SK-N-MC (cell line): Measurements from ENCODE around the gene DTYMK.
A peak's percentile ranks its signal among the peaks of the same experiment; 100 is the strongest.

Source experiments
- DNase-seq: peaks from one replicate; pipeline ENCODE4 v3.0.0-alpha.2; 2011; ENCODE audit warnings: low read depth, low spot score
- H3K27ac ChIP-seq: fragments of 200-600 bp; sonication (generic); 2 replicates; pipeline ENCODE4 v1.5.1; 2016; ENCODE audit warnings: mixed run types
- H3K36me3 ChIP-seq: fragments of 200-600 bp; sonication (generic); 2 replicates; pipeline ENCODE4 v1.6.1; 2017; ENCODE audit warnings: antibody characterized with exemption, low read length, mixed read lengths; ENCODE audit not compliant: insufficient read depth
- H3K4me3 ChIP-seq: fragments of 200-600 bp; sonication (generic); 2 replicates; pipeline ENCODE4 v1.5.1; 2016
- H3K9ac ChIP-seq: fragments of 200-600 bp; sonication (generic); 2 replicates; pipeline ENCODE4 v1.8.0; 2017; ENCODE audit warnings: mixed run types, mixed read lengths; ENCODE audit not compliant: insufficient read length
- H3K9me3 ChIP-seq: fragments of 200-600 bp; sonication (generic); 2 replicates; pipeline ENCODE4 v1.6.1; 2017; ENCODE audit warnings: low read depth, mild to moderate bottlenecking, antibody characterized with exemption, low read length, moderate library complexity, mixed read lengths
- EZH2 ChIP-seq: fragments of 200-600 bp; sonication (generic); IDR thresholded peaks from one replicate; pipeline ENCODE4 v1.6.1; 2017; ENCODE audit warnings: antibody characterized with exemption
- FOXP2 ChIP-seq: optimal IDR thresholded peaks from 2 replicates; pipeline ENCODE3; 2011; ENCODE audit warnings: mild to moderate bottlenecking, moderate library complexity; ENCODE audit not compliant: insufficient read depth; ENCODE audit errors: extremely low read length, control extremely low read depth
- POLR2AphosphoS5 ChIP-seq: IDR thresholded peaks from 2 replicates; pipeline ENCODE4 v1.6.1; 2012; ENCODE audit warnings: mild to moderate bottlenecking, low read depth, low read length, borderline replicate concordance

DTYMK gene

DNA sequence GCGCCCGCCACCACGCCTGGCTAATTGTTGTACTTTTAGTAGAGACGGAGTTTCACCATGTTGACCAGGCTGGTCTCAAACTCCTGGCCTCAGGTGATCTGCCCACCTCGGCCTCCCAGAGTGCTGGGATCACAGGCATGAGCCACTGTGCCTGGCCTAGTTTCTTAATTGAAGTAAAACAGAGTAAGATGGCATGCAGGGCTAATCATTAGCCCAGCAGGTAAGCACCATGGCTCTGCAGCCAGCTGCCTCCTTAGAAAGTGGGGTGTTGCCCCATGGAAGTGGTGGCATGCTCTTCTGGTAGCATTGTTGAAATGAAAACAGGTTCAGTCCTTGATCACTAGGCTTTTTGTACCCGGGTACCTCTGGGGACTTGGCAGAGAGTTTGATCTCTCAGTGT lies 36.7 kb downstream of the DTYMK start:
- Histone ChIP-seq H3K27ac (no peak overlapping the region), H3K36me3 (peaks cover 23% of the 10 kb centered on the region; the same call in 1 of the 2 replicates), H3K9ac (no peak overlapping the region), H3K4me3 (no peak overlapping the region), H3K9me3 (no peaks in the 10 kb centered on the region)
- no peak for DNase-seq
- TF ChIP-seq POLR2AphosphoS5 (no peak), EZH2 (no peak), FOXP2 (no peak)

- Histone ChIP-seq H3K4me3 (no peak overlapping the region), H3K27ac (no peak overlapping the region), H3K9me3 (no peaks in the 10 kb centered on the region), H3K36me3 (peaks cover 17% of the 10 kb centered on the region; the same call in 1 of the 2 replicates), H3K9ac (no peak overlapping the region)
- no peak for DNase-seq
- no peak for TF ChIP-seq FOXP2
- TF ChIP-seq EZH2: no peak
- no peak for TF ChIP-seq POLR2AphosphoS5
Observed at GRCh38 chr2:241649404-241649803, 37.2 kb downstream of the DTYMK start.

GRCh38 chr2:241648453-241648852 lies 38.2 kb downstream of the DTYMK start:
- Histone ChIP-seq H3K36me3 (peaks cover 17% of the 10 kb centered on the region; the same call in 1 of the 2 replicates), H3K9me3 (no peaks in the 10 kb centered on the region), H3K27ac (no peak overlapping the region), H3K4me3 (no peak overlapping the region), H3K9ac (no peak overlapping the region)
- TF ChIP-seq EZH2: no peak
- DNase-seq: no peak

- no peak overlapping the region for H3K9ac ChIP-seq
- no peak overlapping the region for H3K4me3 ChIP-seq
- H3K36me3 ChIP-seq: peaks cover under 1% of the 10 kb centered on the region; the same call in 1 of the 2 replicates
- no peak for DNase-seq
- H3K27ac ChIP-seq: no peak overlapping the region
- TF ChIP-seq POLR2AphosphoS5: no peak
- no peak for TF ChIP-seq FOXP2
- no peak for TF ChIP-seq EZH2
- no peaks in the 10 kb centered on the region for H3K9me3 ChIP-seq
Observed at GRCh38 chr2:241645915-241646645, 40.5 kb downstream of the DTYMK start.

GRCh38 chr2:241645056-241645914 lies 41.3 kb downstream of the DTYMK start:
- no peak for TF ChIP-seq POLR2AphosphoS5
- no peak for TF ChIP-seq EZH2
- TF ChIP-seq FOXP2: no peak
- Histone ChIP-seq H3K9ac (no peak overlapping the region), H3K4me3 (no peak overlapping the region), H3K27ac (no peak overlapping the region), H3K36me3 (no peaks in the 10 kb centered on the region), H3K9me3 (no peaks in the 10 kb centered on the region)
- no peak for DNase-seq

DNA sequence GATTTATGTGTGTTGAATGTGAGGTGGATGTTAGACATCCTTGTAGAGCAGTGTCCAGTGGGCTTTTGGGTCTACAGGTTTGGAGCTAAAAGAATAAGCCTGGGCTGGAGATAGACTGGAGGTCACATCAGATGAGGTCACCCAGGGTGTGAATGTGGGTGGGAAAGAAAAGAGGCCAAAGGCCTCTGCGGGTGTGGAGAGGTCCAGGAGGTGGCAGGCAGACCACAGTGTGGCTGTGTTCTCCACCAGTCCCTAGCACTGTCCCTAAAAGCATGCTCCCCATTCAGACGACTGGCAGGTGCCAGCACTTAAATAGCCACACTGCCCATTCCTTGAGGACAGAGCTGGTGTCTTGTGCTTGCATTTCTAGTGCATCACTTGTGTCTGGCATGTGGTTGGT lies 45.0 kb downstream of the DTYMK start:
- Histone ChIP-seq H3K9me3 (no peaks in the 10 kb centered on the region), H3K9ac (no peak overlapping the region), H3K4me3 (no peak overlapping the region), H3K36me3 (peaks cover 10% of the 10 kb centered on the region), H3K27ac (peak overlapping the region; percentile 78; the same call in 1 of the 2 replicates)
- TF ChIP-seq POLR2AphosphoS5: no peak
- no peak for TF ChIP-seq EZH2
- TF ChIP-seq FOXP2: no peak
- DNase-seq: no peak

DNA sequence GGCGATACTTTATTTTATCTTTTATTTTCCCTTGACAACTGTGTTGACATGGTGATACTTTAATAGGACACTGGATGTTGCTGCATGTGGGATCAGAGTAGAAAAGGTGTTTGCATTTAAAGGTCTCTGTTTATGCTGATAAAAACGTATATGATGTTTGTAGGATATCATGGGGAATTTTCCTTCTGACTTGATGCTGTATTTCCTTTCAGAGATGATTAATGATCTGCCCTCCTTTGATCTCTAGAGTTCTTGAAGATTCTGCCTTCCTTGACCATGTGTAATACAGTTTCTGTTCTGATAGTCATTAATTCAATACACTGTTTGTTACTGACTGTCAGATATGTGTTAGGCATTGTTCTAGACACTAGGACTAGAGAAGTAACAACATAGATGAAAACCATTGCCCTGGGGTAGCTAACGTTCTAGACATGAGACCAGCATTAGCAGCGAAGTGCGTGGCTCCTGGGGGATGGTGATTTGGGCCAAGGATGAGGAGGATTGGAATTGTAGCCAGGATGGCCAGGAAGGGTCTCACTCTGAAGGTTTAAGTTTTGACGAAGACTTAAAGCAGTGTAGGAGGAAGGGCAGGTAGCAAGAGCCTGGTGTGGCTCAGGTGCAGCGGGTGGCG lies 46.3 kb downstream of the DTYMK start:
- Histone ChIP-seq H3K9me3 (no peaks in the 10 kb centered on the region), H3K27ac (no peak overlapping the region), H3K4me3 (no peak overlapping the region), H3K9ac (no peak overlapping the region), H3K36me3 (peaks cover 10% of the 10 kb centered on the region)
- TF ChIP-seq EZH2: no peak
- TF ChIP-seq POLR2AphosphoS5: no peak
- no peak for TF ChIP-seq FOXP2
- DNase-seq: no peak

DNA sequence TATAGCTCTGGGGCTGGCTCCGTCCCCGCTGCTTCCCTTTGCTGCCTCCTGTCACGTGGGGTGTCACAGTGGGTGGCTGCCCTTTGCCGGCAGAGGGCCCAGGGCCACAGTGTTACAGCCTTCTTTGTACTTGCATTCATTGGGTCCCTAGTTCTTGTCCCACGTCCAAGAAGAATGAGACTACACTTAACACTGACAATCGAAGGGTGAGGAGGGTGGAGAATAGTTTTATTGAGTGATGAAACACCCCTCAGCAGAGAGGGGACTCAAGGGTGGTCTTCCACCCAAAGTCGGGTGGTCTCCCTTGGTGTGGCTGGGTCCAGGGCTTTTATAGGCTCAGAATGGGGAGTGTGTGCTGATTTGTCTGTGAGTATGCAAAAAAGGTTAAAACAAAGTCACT lies 47.2 kb downstream of the DTYMK start:
- Histone ChIP-seq H3K9ac (no peak overlapping the region), H3K27ac (no peak overlapping the region), H3K9me3 (no peaks in the 10 kb centered on the region), H3K36me3 (peaks cover 15% of the 10 kb centered on the region), H3K4me3 (no peak overlapping the region)
- DNase-seq: no peak
- no peak for TF ChIP-seq POLR2AphosphoS5
- TF ChIP-seq EZH2: no peak
- TF ChIP-seq FOXP2: no peak

- no peaks in the 10 kb centered on the region for H3K9me3 ChIP-seq
- peaks cover 19% of the 10 kb centered on the region for H3K36me3 ChIP-seq
- DNase-seq: no peak
- TF ChIP-seq FOXP2 (no peak), EZH2 (no peak), POLR2AphosphoS5 (no peak)
- H3K4me3 ChIP-seq: peak overlapping the region; percentile 96
- H3K27ac ChIP-seq: no peak overlapping the region
- no peak overlapping the region for H3K9ac ChIP-seq
Observed at GRCh38 chr2:241638940-241639339, 47.7 kb downstream of the DTYMK start.
